ENCODE results near the gene STAB1. TPM values are rescaled to one million over a fixed set of nuclear protein-coding genes. Genes with fewer than 3 reads are reported as not detected.

Gene STAB1
- total RNA-seq, 3 donors from 2014 or later (not counting 1 experiment from before 2014, with no cell fraction given): 1.8 to 26.5 (median 5.9) TPM

GRCh38 chr3:52492059-52492458 lies 3.1 kb upstream of the STAB1 start:
- Histone ChIP-seq H3K36me3 (ENCODE audit: control insufficient read depth, insufficient read depth, low read length) (peaks cover 50% of the 10 kb centered on the region), H3K9me3 (ENCODE audit: control insufficient read depth, insufficient read depth, low read length) (no peaks in the 10 kb centered on the region), H3K4me3 (ENCODE audit: low read length) (no peak overlapping the region), H3K27ac (ENCODE audit: low read length) (no peak overlapping the region), H3K27me3 (ENCODE audit: control insufficient read depth, insufficient read depth, low read length) (no peaks in the 10 kb centered on the region), H3K4me1 (ENCODE audit: control insufficient read depth, insufficient read depth, low read length) (peaks cover 33% of the 10 kb centered on the region)
- no peak overlapping the region for H3K4me3 Mint-ChIP-seq
- H3K4me1 Mint-ChIP-seq: peaks cover 0 to 9% of the 10 kb centered on the region in 2 donors
- WGBS (ENCODE audit: insufficient coverage): 97% methylated on average over 21 of the region's 21 CpGs
- no peak overlapping the region for H3K27ac Mint-ChIP-seq
- no peaks in the 10 kb centered on the region for H3K27me3 Mint-ChIP-seq (ENCODE audit: low read depth in 2 of 2)
- TF ChIP-seq CTCF (IDR thresholded peaks at IDR 0.05): no peak
- no peak for DNase-seq
- H3K36me3 Mint-ChIP-seq: no peaks in the 10 kb centered on the region
- no peaks in the 10 kb centered on the region for H3K9me3 Mint-ChIP-seq
- no peak for ATAC-seq
- intact Hi-C loops (cut with micrococcal nuclease): no loop called here

GRCh38 chr3:52493232-52494017 lies 1.7 kb upstream of the STAB1 start:
- 97% methylated on average over 6 of the region's 7 CpGs for WGBS (ENCODE audit: insufficient coverage)

GRCh38 chr3:52494445-52494844 lies 693 bp upstream of the STAB1 start:
- no peak overlapping the region for H3K4me3 Mint-ChIP-seq
- DNase-seq (no peak), ATAC-seq (peak in 1 of 3 donors; percentile 11)
- no peak for TF ChIP-seq CTCF (IDR thresholded peaks at IDR 0.05)
- H3K27me3 ChIP-seq (ENCODE audit: control insufficient read depth, insufficient read depth, low read length): no peaks in the 10 kb centered on the region
- peaks cover 51% of the 10 kb centered on the region for H3K4me1 ChIP-seq (ENCODE audit: control insufficient read depth, insufficient read depth, low read length)
- peaks cover 0 to 18% of the 10 kb centered on the region in 2 donors for H3K4me1 Mint-ChIP-seq
- peak overlapping the region; percentile 53 to 68 for H3K27ac Mint-ChIP-seq
- H3K9me3 ChIP-seq (ENCODE audit: control insufficient read depth, insufficient read depth, low read length): no peaks in the 10 kb centered on the region
- WGBS (ENCODE audit: insufficient coverage): 91% methylated on average over 7 of the region's 7 CpGs
- intact Hi-C loops (cut with micrococcal nuclease): no loop called here
- H3K27me3 Mint-ChIP-seq (ENCODE audit: low read depth in 2 of 2): no peaks in the 10 kb centered on the region
- H3K4me3 ChIP-seq (ENCODE audit: low read length): no peak overlapping the region
- H3K36me3 ChIP-seq (ENCODE audit: control insufficient read depth, insufficient read depth, low read length): peaks cover 32% of the 10 kb centered on the region
- H3K27ac ChIP-seq (ENCODE audit: low read length): no peak overlapping the region
- no peaks in the 10 kb centered on the region for H3K9me3 Mint-ChIP-seq
- H3K36me3 Mint-ChIP-seq: no peaks in the 10 kb centered on the region

More at GRCh38 chr3:52493232-52494017, 1.7 kb upstream of the STAB1 start:
- Histone ChIP-seq H3K4me1 (ENCODE audit: control insufficient read depth, insufficient read depth, low read length) (peaks cover 42% of the 10 kb centered on the region), H3K9me3 (ENCODE audit: control insufficient read depth, insufficient read depth, low read length) (no peaks in the 10 kb centered on the region), H3K27ac (ENCODE audit: low read length) (no peak overlapping the region), H3K27me3 (ENCODE audit: control insufficient read depth, insufficient read depth, low read length) (no peaks in the 10 kb centered on the region), H3K4me3 (ENCODE audit: low read length) (no peak overlapping the region), H3K36me3 (ENCODE audit: control insufficient read depth, insufficient read depth, low read length) (peaks cover 39% of the 10 kb centered on the region)
- Mint-ChIP-seq H3K4me3 (no peak overlapping the region), H3K36me3 (no peaks in the 10 kb centered on the region), H3K4me1 (peaks cover 0 to 11% of the 10 kb centered on the region in 2 donors), H3K27ac (no peak overlapping the region), H3K9me3 (no peaks in the 10 kb centered on the region), H3K27me3 (ENCODE audit: low read depth in 2 of 2) (no peaks in the 10 kb centered on the region)
- DNase-seq: no peak
- no peak for TF ChIP-seq CTCF (IDR thresholded peaks at IDR 0.05)
- intact Hi-C loops (cut with micrococcal nuclease): no loop called here
- no peak for ATAC-seq

All from natural killer cell (primary cell).